Astrocyte (in vitro differentiated cells and primary cell): ENCODE results near the gene STIM1. TPM values are rescaled to one million over a fixed set of nuclear protein-coding genes. Genes with fewer than 3 reads are reported as not detected.

Experiments
- DNase-seq: peaks from one replicate; pipeline ENCODE4 v3.0.0-alpha.2; 2010; ENCODE audit warnings: low read depth
- FAIRE-seq: peaks from 2 replicates; lab custom pipeline; 2011; peaks lifted over from hg19 to GRCh38; lab: Jason Lieb, UNC
- H2AFZ ChIP-seq: 2 replicates; pipeline ENCODE4 v1.6.0; 2012; ENCODE audit warnings: low read depth, low read length, inconsistent platforms
- H3K27ac ChIP-seq: 2 replicates; pipeline ENCODE4 v1.5.1; 2011; ENCODE audit warnings: low read depth, low read length, inconsistent platforms
- H3K27me3 ChIP-seq: 2 replicates; pipeline ENCODE4 v1.6.0; 2011; ENCODE audit warnings: low read length, inconsistent platforms; ENCODE audit not compliant: insufficient read depth
- H3K36me3 ChIP-seq: 2 replicates; pipeline ENCODE4 v1.5.1; 2011; ENCODE audit warnings: low read length, inconsistent platforms; ENCODE audit not compliant: insufficient read depth
- H3K4me1 ChIP-seq: 2 replicates; pipeline ENCODE4 v1.5.1; 2011; ENCODE audit warnings: low read length, inconsistent platforms; ENCODE audit not compliant: insufficient read depth
- H3K4me2 ChIP-seq: 2 replicates; pipeline ENCODE4 v1.6.0; 2012; ENCODE audit warnings: low read length, inconsistent platforms
- H3K4me3 ChIP-seq: 2 replicates; pipeline ENCODE4 v1.5.1; 2011; ENCODE audit warnings: low read depth, mild to moderate bottlenecking, low read length, inconsistent platforms; ENCODE audit not compliant: insufficient read depth
- H3K79me2 ChIP-seq: 2 replicates; pipeline ENCODE4 v1.6.0; 2012; ENCODE audit warnings: mild to moderate bottlenecking, low read length, inconsistent platforms; ENCODE audit not compliant: insufficient read depth
- H3K9ac ChIP-seq: 2 replicates; pipeline ENCODE4 v1.6.0; 2012; ENCODE audit warnings: mild to moderate bottlenecking, low read length, inconsistent platforms
- H3K9me3 ChIP-seq: 2 replicates; pipeline ENCODE4 v1.5.1; 2012; ENCODE audit warnings: low read depth, mild to moderate bottlenecking, low read length, inconsistent platforms; ENCODE audit not compliant: insufficient read depth
- H4K20me1 ChIP-seq: 2 replicates; pipeline ENCODE4 v1.6.0; 2012; ENCODE audit warnings: low read length, inconsistent platforms; ENCODE audit not compliant: insufficient read depth
- H3K27ac Mint-ChIP-seq: one replicate; pipeline ENCODE4 v1.8.0; 2021; ENCODE audit warnings: mild to moderate bottlenecking, mixed read lengths; ENCODE audit not compliant: unreplicated experiment
- H3K27me3 Mint-ChIP-seq: one replicate; pipeline ENCODE4 v1.8.0; 2021; ENCODE audit warnings: low read depth, mixed read lengths; ENCODE audit not compliant: unreplicated experiment
- H3K36me3 Mint-ChIP-seq: one replicate; pipeline ENCODE4 v1.8.0; 2021; ENCODE audit warnings: low read depth, mixed read lengths; ENCODE audit not compliant: unreplicated experiment
- H3K4me1 Mint-ChIP-seq: one replicate; pipeline ENCODE4 v1.8.0; 2021; ENCODE audit warnings: low read depth, mixed read lengths; ENCODE audit not compliant: unreplicated experiment
- H3K4me3 Mint-ChIP-seq: one replicate; pipeline ENCODE4 v1.8.0; 2021; ENCODE audit warnings: mild to moderate bottlenecking, moderate library complexity, mixed read lengths; ENCODE audit not compliant: unreplicated experiment
- H3K9me3 Mint-ChIP-seq: one replicate; pipeline ENCODE4 v1.8.0; 2021; ENCODE audit warnings: mild to moderate bottlenecking, mixed read lengths; ENCODE audit not compliant: unreplicated experiment
- CTCF ChIP-seq: IDR thresholded peaks from 2 replicates; pipeline ENCODE4 v1.5.1; 2011; ENCODE audit warnings: low read depth, mild to moderate bottlenecking, inconsistent platforms, low read length, moderate library complexity; ENCODE audit not compliant: insufficient read depth
- EZH2 ChIP-seq: IDR thresholded peaks from 2 replicates; pipeline ENCODE4 v1.6.1; 2012; ENCODE audit warnings: mild to moderate bottlenecking, low read length, inconsistent platforms; ENCODE audit not compliant: insufficient read depth
- total RNA-seq: library from RNA; stranded (reverse); gene quantifications from 2 replicates; pipeline ENCODE4 v1.2.1, GENCODE V29; 2021

Gene STIM1
- total RNA-seq, 1 donor from 2014 or later: 42.9 TPM

GRCh38 chr11:4059424-4059823 lies 204.0 kb downstream of the STIM1 start:
- no peak for DNase-seq
- FAIRE-seq: no peak
- Histone ChIP-seq H3K27me3 (no peaks in the 10 kb centered on the region), H3K36me3 (no peaks in the 10 kb centered on the region), H3K27ac (no peak overlapping the region), H3K79me2 (no peaks in the 10 kb centered on the region), H3K9me3 (no peaks in the 10 kb centered on the region), H3K4me3 (no peak overlapping the region), H3K4me1 (no peaks in the 10 kb centered on the region), H2AFZ (no peak overlapping the region), H3K4me2 (no peak overlapping the region), H3K9ac (no peak overlapping the region), H4K20me1 (no peaks in the 10 kb centered on the region)
- H3K27ac Mint-ChIP-seq: no peak overlapping the region
- peaks cover 4% of the 10 kb centered on the region for H3K36me3 Mint-ChIP-seq
- TF ChIP-seq EZH2 (no peak), CTCF (no peak)
- peaks cover 6% of the 10 kb centered on the region for H3K4me1 Mint-ChIP-seq
- H3K9me3 Mint-ChIP-seq: no peaks in the 10 kb centered on the region
- H3K4me3 Mint-ChIP-seq: no peak overlapping the region
- H3K27me3 Mint-ChIP-seq: no peaks in the 10 kb centered on the region

- H2AFZ ChIP-seq: no peak overlapping the region
- H3K4me1 ChIP-seq: no peaks in the 10 kb centered on the region
- no peak overlapping the region for H3K9ac ChIP-seq
- H3K27me3 ChIP-seq: no peaks in the 10 kb centered on the region
- H3K27ac ChIP-seq: no peak overlapping the region
- H3K27ac Mint-ChIP-seq: no peak overlapping the region
- FAIRE-seq (no peak), DNase-seq (no peak)
- no peak overlapping the region for H3K4me3 Mint-ChIP-seq
- no peak for TF ChIP-seq EZH2
- no peak for TF ChIP-seq CTCF
- H4K20me1 ChIP-seq: no peaks in the 10 kb centered on the region
- no peaks in the 10 kb centered on the region for H3K27me3 Mint-ChIP-seq
- peaks cover 7% of the 10 kb centered on the region for H3K4me1 Mint-ChIP-seq
- peaks cover 4% of the 10 kb centered on the region for H3K36me3 Mint-ChIP-seq
- no peak overlapping the region for H3K4me3 ChIP-seq
- H3K9me3 ChIP-seq: no peaks in the 10 kb centered on the region
- H3K4me2 ChIP-seq: no peak overlapping the region
- H3K79me2 ChIP-seq: no peaks in the 10 kb centered on the region
- H3K9me3 Mint-ChIP-seq: no peaks in the 10 kb centered on the region
- no peaks in the 10 kb centered on the region for H3K36me3 ChIP-seq
Observed at GRCh38 chr11:4060182-4060923, 204.9 kb downstream of the STIM1 start.

GRCh38 chr11:4061700-4062099 lies 206.2 kb downstream of the STIM1 start:
- H3K4me3 ChIP-seq: no peak overlapping the region
- H3K4me2 ChIP-seq: no peak overlapping the region
- Mint-ChIP-seq H3K27me3 (no peaks in the 10 kb centered on the region), H3K9me3 (no peaks in the 10 kb centered on the region), H3K27ac (no peak overlapping the region), H3K4me3 (no peak overlapping the region), H3K36me3 (peaks cover 4% of the 10 kb centered on the region), H3K4me1 (peaks cover 15% of the 10 kb centered on the region)
- DNase-seq (no peak), FAIRE-seq (no peak)
- peaks cover 4% of the 10 kb centered on the region for H3K4me1 ChIP-seq
- no peak overlapping the region for H3K9ac ChIP-seq
- no peaks in the 10 kb centered on the region for H3K9me3 ChIP-seq
- H3K36me3 ChIP-seq: no peaks in the 10 kb centered on the region
- H3K27ac ChIP-seq: no peak overlapping the region
- no peaks in the 10 kb centered on the region for H4K20me1 ChIP-seq
- H2AFZ ChIP-seq: no peak overlapping the region
- no peaks in the 10 kb centered on the region for H3K79me2 ChIP-seq
- TF ChIP-seq EZH2 (no peak), CTCF (no peak)
- no peaks in the 10 kb centered on the region for H3K27me3 ChIP-seq
